AG04450 (cell line): ENCODE measurements around the gene CYP3A7. TPM values are rescaled to one million over a fixed set of nuclear protein-coding genes. Genes with fewer than 3 reads are reported as not detected.
"Not testable (repeated sequence)": the region's sequence is repeated elsewhere in the genome, so short reads cannot be mapped to it uniquely, and the experiment has no call there.

Experiments
- CTCF ChIA-PET: fragments of 300-600, 350-600 bp; formaldehyde crosslinking; extraction: SDS; loops from one replicate; lab custom pipeline; 2022; ENCODE audit warnings: antibody characterized with exemption, inconsistent platforms; lab: Charles Lee
- POLR2A ChIA-PET: fragments of 350-600 bp; formaldehyde crosslinking; extraction: SDS; loops from one replicate; lab custom pipeline; 2021; ENCODE audit warnings: antibody characterized with exemption, inconsistent platforms; lab: Yijun Ruan, JAX
- DNase-seq: peaks from one replicate; pipeline ENCODE4 v3.0.0-alpha.2; 2011; ENCODE audit warnings: low read depth, low spot score
- H3K27ac ChIP-seq: one replicate; pipeline ENCODE4 v1.5.1; 2012; ENCODE audit warnings: low read depth, low read length, control low read depth
- H3K27me3 ChIP-seq: one replicate; pipeline ENCODE4 v1.6.0; 2012; ENCODE audit warnings: low read length; ENCODE audit not compliant: control insufficient read depth, insufficient read depth
- H3K4me3 ChIP-seq: 2 replicates; pipeline ENCODE4 v1.5.1; 2011; ENCODE audit warnings: mild to moderate bottlenecking, low read depth, low read length, control low read depth
- H3K9me3 ChIP-seq: 2 replicates; pipeline ENCODE4 v1.5.1; 2012; ENCODE audit warnings: low read length; ENCODE audit not compliant: control insufficient read depth, insufficient read depth
- polyA plus RNA-seq: library from polyadenylated mRNA; depleted of rRNA; stranded (reverse); fragments of >200 nt; gene quantifications from 2 replicates; pipeline ENCODE4 v1.2.3, GENCODE V29; 2011
- TF ChIP-seq, protein P1 (sequence below): IDR thresholded peaks from 2 replicates; pipeline ENCODE4 v1.5.1; 2011; ENCODE audit warnings: low read depth, low read length, control low read depth, inconsistent platforms

Gene CYP3A7
- polyA plus RNA-seq, 1 experiment, result 0.17 TPM

DNA sequence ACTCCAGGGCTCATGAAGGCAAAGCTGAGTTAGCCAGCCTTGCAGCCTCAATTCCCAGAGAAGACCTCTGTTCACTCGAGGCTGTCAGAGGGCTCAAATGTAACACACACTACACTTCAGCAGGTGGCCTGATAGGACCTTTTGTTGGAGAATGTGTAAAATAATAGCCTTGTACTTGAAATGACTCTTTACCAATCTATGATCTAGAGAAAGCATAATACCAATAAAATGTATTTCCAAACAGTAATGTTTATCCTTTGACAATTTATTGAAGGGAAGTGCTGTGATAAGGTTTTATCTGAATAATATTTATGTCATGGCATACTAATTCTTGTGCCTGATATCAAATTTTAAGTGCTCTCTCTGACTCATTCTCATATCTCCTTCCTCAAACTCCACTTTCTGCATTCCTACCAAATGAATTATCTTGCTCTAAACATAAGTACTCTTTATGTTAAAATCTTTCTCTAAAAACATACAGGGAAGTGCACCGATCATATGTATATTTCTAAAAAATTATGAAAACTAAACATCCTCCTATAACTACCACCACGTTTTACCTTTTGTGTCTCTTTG, 20.9 kb downstream of the CYP3A7 start:
- H3K27ac ChIP-seq, result no peak overlapping the region
- TF ChIP-seq, protein P1, sequence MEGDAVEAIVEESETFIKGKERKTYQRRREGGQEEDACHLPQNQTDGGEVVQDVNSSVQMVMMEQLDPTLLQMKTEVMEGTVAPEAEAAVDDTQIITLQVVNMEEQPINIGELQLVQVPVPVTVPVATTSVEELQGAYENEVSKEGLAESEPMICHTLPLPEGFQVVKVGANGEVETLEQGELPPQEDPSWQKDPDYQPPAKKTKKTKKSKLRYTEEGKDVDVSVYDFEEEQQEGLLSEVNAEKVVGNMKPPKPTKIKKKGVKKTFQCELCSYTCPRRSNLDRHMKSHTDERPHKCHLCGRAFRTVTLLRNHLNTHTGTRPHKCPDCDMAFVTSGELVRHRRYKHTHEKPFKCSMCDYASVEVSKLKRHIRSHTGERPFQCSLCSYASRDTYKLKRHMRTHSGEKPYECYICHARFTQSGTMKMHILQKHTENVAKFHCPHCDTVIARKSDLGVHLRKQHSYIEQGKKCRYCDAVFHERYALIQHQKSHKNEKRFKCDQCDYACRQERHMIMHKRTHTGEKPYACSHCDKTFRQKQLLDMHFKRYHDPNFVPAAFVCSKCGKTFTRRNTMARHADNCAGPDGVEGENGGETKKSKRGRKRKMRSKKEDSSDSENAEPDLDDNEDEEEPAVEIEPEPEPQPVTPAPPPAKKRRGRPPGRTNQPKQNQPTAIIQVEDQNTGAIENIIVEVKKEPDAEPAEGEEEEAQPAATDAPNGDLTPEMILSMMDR, result no peak
- ChIA-PET POLR2A (no interaction called here), CTCF (no interaction called here)
- no peaks in the 10 kb centered on the region for H3K9me3 ChIP-seq
- peaks cover 4% of the 10 kb centered on the region for H3K27me3 ChIP-seq
- H3K4me3 ChIP-seq, result no peak overlapping the region
- DNase-seq, result no peak

DNA sequence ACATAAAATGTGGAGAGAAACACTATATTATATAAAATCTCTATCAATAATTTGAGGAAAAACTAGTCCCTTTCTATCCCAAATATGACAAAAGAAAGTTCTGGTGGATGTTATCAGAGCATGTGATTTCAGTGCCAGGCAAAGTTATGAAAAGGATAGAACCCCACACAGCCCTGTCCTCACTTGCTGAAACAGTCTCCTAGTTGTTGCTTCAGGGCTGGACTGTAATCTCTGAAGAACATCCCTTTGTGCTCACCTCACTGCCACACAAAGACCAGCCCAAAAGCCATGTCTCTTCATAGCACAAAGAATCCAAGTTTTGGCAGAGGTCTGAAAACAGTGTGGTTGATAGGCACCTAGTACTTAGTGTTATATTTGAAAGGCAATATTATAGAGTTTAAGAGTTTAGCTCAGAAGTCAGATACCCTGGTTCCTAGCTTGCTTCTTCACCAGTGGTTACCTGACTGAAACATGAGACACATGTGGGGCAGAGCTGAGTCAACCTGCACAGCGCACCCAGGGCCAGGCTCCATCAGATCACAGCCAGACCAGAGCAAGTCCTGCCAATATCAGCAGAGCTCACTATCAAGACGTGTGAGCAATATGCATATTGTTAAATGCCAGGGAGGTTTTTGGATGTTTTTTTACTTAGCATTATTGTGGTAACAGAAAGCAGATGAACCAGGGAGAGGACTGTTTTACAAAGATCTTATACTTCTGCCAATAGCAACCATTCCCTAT, 25.0 kb downstream of the CYP3A7 start:
- no peaks in the 10 kb centered on the region for H3K27me3 ChIP-seq
- CTCF ChIA-PET, result interaction anchor here (0.5 kb wide), 1 partner anchor 1368 kb away, joined by 3 read pairs; no protein-coding TSS in a partner anchor
- no peaks in the 10 kb centered on the region for H3K9me3 ChIP-seq
- TF ChIP-seq, protein P1, result no peak
- POLR2A ChIA-PET, result no interaction called here
- DNase-seq, result no peak
- H3K27ac ChIP-seq, result no peak overlapping the region
- no peak overlapping the region for H3K4me3 ChIP-seq

DNA sequence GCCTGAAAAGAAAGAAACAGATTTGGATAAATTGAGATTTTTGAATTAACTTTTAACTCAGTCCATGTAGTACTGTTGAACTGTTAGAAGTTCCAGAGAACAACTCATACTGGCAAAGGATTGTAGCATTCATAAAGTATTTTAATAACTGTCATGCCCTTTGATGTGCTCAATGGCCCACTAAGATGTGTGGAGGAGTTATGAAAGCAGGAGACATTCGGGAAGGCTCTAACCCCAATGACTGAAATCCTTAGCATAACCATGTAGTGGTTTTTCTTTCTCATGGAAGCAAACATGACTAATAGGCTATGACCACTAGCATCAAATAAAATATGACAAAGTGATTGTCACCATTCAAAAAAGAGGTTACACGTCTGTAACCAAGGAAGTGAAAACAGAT, 25.7 kb downstream of the CYP3A7 start:
- Histone ChIP-seq H3K27ac (no peak overlapping the region), H3K4me3 (no peak overlapping the region), H3K27me3 (no peaks in the 10 kb centered on the region), H3K9me3 (no peaks in the 10 kb centered on the region)
- DNase-seq, result no peak
- TF ChIP-seq, protein P1, result no peak
- ChIA-PET CTCF (no interaction called here), POLR2A (no interaction called here)

DNA sequence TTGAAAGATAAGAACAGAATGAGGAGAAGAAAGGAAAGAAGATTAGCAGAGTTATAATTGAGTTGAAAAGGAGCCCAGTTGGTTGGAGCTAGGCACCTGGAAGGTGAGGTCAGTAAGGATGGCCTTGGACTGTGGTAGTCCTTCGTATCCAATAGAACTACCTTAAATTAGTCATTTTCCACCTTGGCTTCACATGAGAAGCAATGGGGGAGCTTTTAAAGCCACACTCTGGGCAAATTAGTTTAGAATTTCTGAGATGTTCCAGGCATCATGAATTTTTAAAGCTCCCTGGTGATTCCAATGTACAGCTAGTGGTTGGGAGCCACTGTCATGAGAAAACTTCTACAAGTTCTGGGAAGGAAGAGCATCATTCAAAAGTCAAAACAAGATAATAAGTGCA, 27.9 kb downstream of the CYP3A7 start:
- no peak for DNase-seq
- Histone ChIP-seq H3K4me3 (no peak overlapping the region), H3K9me3 (no peaks in the 10 kb centered on the region), H3K27me3 (no peaks in the 10 kb centered on the region), H3K27ac (no peak overlapping the region)
- TF ChIP-seq, protein P1, result no peak
- CTCF ChIA-PET, result no interaction called here
- POLR2A ChIA-PET, result no interaction called here

DNA sequence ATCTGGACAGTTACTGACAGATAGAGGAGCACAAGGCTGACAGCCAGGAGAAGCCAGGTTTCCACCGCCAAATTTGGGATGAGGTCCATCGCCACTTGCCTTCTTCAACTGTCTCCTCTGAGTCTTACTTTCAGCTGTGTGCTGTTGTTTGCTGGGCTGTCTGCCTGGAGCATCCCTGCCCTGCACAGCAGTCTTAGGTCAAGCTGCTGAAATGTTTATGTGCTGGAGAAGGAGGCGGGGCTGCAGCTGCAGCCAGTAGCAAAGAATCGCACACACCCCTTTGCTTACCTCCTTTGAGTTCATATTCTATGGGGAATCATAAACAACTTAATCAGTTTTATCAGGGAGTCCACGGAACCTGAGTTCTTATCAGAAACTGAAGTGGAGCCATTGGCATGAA, 35.0 kb downstream of the CYP3A7 start:
- ChIA-PET CTCF (no interaction called here), POLR2A (no interaction called here)
- Histone ChIP-seq H3K4me3 (no peak overlapping the region), H3K9me3 (no peaks in the 10 kb centered on the region), H3K27me3 (no peaks in the 10 kb centered on the region), H3K27ac (no peak overlapping the region)
- no peak for DNase-seq
- TF ChIP-seq, protein P1, result no peak

DNA sequence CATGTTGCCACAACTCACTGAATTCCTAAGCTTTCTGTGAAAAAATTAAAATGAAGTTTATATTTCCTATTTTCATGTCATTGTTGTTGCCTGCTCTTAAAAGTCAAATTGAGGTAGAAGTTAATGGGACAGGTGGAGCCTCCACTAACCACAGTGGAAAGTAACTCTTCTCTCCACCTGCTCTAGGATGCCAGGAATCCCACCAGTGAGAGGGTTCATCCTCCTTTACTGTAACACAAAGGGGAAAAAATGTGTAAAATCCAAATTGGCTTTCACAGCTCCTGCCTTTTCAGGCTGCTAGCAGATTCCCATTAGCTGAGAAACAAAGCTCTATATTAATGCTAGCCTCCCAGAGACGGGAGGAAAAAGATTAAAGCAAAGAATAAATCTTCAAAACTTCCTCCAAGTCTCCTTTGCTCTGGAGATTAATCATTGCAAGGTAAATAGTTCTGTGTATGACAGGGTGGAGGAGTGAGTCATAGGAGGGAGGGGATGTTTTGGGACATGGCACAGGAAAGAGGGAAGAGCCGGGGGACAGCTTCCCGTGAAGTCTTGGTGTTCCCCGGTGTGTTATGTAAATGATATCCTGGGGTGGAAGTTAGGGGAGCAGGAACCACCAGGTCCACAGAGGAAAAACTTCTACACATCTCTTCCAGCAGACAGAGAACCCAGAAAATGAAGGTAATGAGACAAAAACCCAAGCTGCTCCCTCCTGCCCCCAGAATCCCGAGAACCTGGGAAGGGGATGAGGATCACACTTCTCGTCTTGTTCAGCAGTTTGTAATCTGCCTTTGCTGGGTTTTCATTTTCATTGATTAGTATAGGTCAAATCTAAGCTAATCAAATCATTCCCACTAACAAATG, 35.9 kb downstream of the CYP3A7 start:
- DNase-seq, POLR2A ChIA-PET, CTCF ChIA-PET, H3K27ac ChIP-seq, H3K9me3 ChIP-seq, H3K4me3 ChIP-seq, H3K27me3 ChIP-seq: not testable (repeated sequence)
